ENCODE results near the gene PPHLN1. TPM values are rescaled to one million over a fixed set of nuclear protein-coding genes. Genes with fewer than 3 reads are reported as not detected.

PPHLN1 gene
- total RNA-seq, 1 experiment from 2014 or later = 19.8 TPM

- DNase-seq = no peak
- Histone ChIP-seq H3K36me3 (peaks cover 33% of the 10 kb centered on the region), H3K4me3 (no peak overlapping the region), H3K27me3 (no peaks in the 10 kb centered on the region), H3K9me3 (no peaks in the 10 kb centered on the region)
These were observed 119.9 kb downstream of the PPHLN1 start for GRCh38 chr12:42445891-42446290.

- H3K27me3 ChIP-seq = no peaks in the 10 kb centered on the region
- no peak overlapping the region for H3K4me3 ChIP-seq
- no peaks in the 10 kb centered on the region for H3K9me3 ChIP-seq
- DNase-seq = no peak
- peaks cover 30% of the 10 kb centered on the region for H3K36me3 ChIP-seq
These were observed 120.8 kb downstream of the PPHLN1 start for GRCh38 chr12:42446761-42447160.

GRCh38 chr12:42447371-42447786, 121.4 kb downstream of the PPHLN1 start:
- Histone ChIP-seq H3K36me3 (peaks cover 25% of the 10 kb centered on the region), H3K4me3 (no peak overlapping the region), H3K9me3 (no peaks in the 10 kb centered on the region), H3K27me3 (no peaks in the 10 kb centered on the region)
- DNase-seq = no peak

- Histone ChIP-seq H3K27me3 (no peaks in the 10 kb centered on the region), H3K9me3 (no peaks in the 10 kb centered on the region), H3K4me3 (no peak overlapping the region), H3K36me3 (peaks cover 14% of the 10 kb centered on the region)
- peak; percentile 29 for DNase-seq
These were observed 122.9 kb downstream of the PPHLN1 start for GRCh38 chr12:42448841-42449240.

GRCh38 chr12:42450248-42450647, 124.3 kb downstream of the PPHLN1 start:
- peaks cover 8% of the 10 kb centered on the region for H3K36me3 ChIP-seq
- DNase-seq = peak; percentile 17
- H3K9me3 ChIP-seq = no peaks in the 10 kb centered on the region
- no peak overlapping the region for H3K4me3 ChIP-seq
- no peaks in the 10 kb centered on the region for H3K27me3 ChIP-seq

GRCh38 chr12:42458575-42458974, 132.6 kb downstream of the PPHLN1 start:
- Histone ChIP-seq H3K36me3 (peaks cover 13% of the 10 kb centered on the region), H3K4me3 (no peak overlapping the region), H3K9me3 (no peaks in the 10 kb centered on the region), H3K27me3 (no peaks in the 10 kb centered on the region)
- DNase-seq = no peak

- DNase-seq = no peak
- Histone ChIP-seq H3K36me3 (peaks cover 18% of the 10 kb centered on the region), H3K4me3 (no peak overlapping the region), H3K9me3 (no peaks in the 10 kb centered on the region), H3K27me3 (no peaks in the 10 kb centered on the region)
These were observed 133.4 kb downstream of the PPHLN1 start for GRCh38 chr12:42459336-42459847.

- Histone ChIP-seq H3K4me3 (no peak overlapping the region), H3K27me3 (no peaks in the 10 kb centered on the region), H3K36me3 (peaks cover 33% of the 10 kb centered on the region), H3K9me3 (no peaks in the 10 kb centered on the region)
- no peak for DNase-seq
These were observed 136.5 kb downstream of the PPHLN1 start for GRCh38 chr12:42462486-42462885.

GRCh38 chr12:42463671-42464070, 137.7 kb downstream of the PPHLN1 start:
- no peak for DNase-seq
- Histone ChIP-seq H3K27me3 (no peaks in the 10 kb centered on the region), H3K36me3 (peaks cover 35% of the 10 kb centered on the region), H3K9me3 (no peaks in the 10 kb centered on the region), H3K4me3 (no peak overlapping the region)

- Histone ChIP-seq H3K27me3 (no peaks in the 10 kb centered on the region), H3K9me3 (no peaks in the 10 kb centered on the region), H3K36me3 (peaks cover 28% of the 10 kb centered on the region), H3K4me3 (no peak overlapping the region)
- DNase-seq = no peak
These were observed 142.4 kb downstream of the PPHLN1 start for GRCh38 chr12:42468341-42468821.

GRCh38 chr12:42468921-42469320, 143.0 kb downstream of the PPHLN1 start:
- DNase-seq = no peak
- Histone ChIP-seq H3K27me3 (no peaks in the 10 kb centered on the region), H3K9me3 (no peaks in the 10 kb centered on the region), H3K4me3 (no peak overlapping the region), H3K36me3 (peaks cover 26% of the 10 kb centered on the region)

- no peaks in the 10 kb centered on the region for H3K9me3 ChIP-seq
- H3K27me3 ChIP-seq = no peaks in the 10 kb centered on the region
- no peak for DNase-seq
- no peak overlapping the region for H3K4me3 ChIP-seq
- H3K36me3 ChIP-seq = peaks cover 22% of the 10 kb centered on the region
These were observed 143.6 kb downstream of the PPHLN1 start for GRCh38 chr12:42469355-42470175.

GRCh38 chr12:42472376-42472775, 146.4 kb downstream of the PPHLN1 start:
- peaks cover 8% of the 10 kb centered on the region for H3K36me3 ChIP-seq
- H3K9me3 ChIP-seq = no peaks in the 10 kb centered on the region
- no peaks in the 10 kb centered on the region for H3K27me3 ChIP-seq
- DNase-seq = no peak
- no peak overlapping the region for H3K4me3 ChIP-seq

- no peaks in the 10 kb centered on the region for H3K27me3 ChIP-seq
- DNase-seq = no peak
- H3K36me3 ChIP-seq = peaks cover 8% of the 10 kb centered on the region
- H3K9me3 ChIP-seq = no peaks in the 10 kb centered on the region
- no peak overlapping the region for H3K4me3 ChIP-seq
These were observed 147.2 kb downstream of the PPHLN1 start for GRCh38 chr12:42473130-42473529.

GRCh38 chr12:42473561-42473960, 147.6 kb downstream of the PPHLN1 start:
- no peak overlapping the region for H3K4me3 ChIP-seq
- no peaks in the 10 kb centered on the region for H3K9me3 ChIP-seq
- H3K36me3 ChIP-seq = peaks cover 6% of the 10 kb centered on the region; the same call in 1 of the 2 replicates
- DNase-seq = no peak
- H3K27me3 ChIP-seq = no peaks in the 10 kb centered on the region

- H3K27me3 ChIP-seq = no peaks in the 10 kb centered on the region
- H3K9me3 ChIP-seq = no peaks in the 10 kb centered on the region
- no peak overlapping the region for H3K4me3 ChIP-seq
- DNase-seq = peak; percentile 35
- peaks cover 2% of the 10 kb centered on the region; the same call in 1 of the 2 replicates for H3K36me3 ChIP-seq
These were observed 148.4 kb downstream of the PPHLN1 start for GRCh38 chr12:42474391-42474790.

- H3K27me3 ChIP-seq = no peaks in the 10 kb centered on the region
- no peak overlapping the region for H3K4me3 ChIP-seq
- peaks cover 2% of the 10 kb centered on the region; the same call in 1 of the 2 replicates for H3K36me3 ChIP-seq
- no peaks in the 10 kb centered on the region for H3K9me3 ChIP-seq
- no peak for DNase-seq
These were observed 149.1 kb downstream of the PPHLN1 start for GRCh38 chr12:42475106-42475505.

GRCh38 chr12:42477941-42478340, 152.0 kb downstream of the PPHLN1 start:
- DNase-seq = no peak
- Histone ChIP-seq H3K4me3 (no peak overlapping the region), H3K27me3 (no peaks in the 10 kb centered on the region), H3K9me3 (no peaks in the 10 kb centered on the region), H3K36me3 (no peaks in the 10 kb centered on the region)
